Aorta (tissue), 5 donors: ENCODE data around the gene MYOZ2. TPM values are rescaled to one million over a fixed set of nuclear protein-coding genes. Genes with fewer than 3 reads are reported as not detected.
A peak's percentile ranks its signal among the peaks of the same experiment; 100 is the strongest.

Experiments
- ATAC-seq: fragments of 200-7000 bp; cut with Tn5 transposase; one replicate; pipeline ENCODE4 v1.9.1; 2022; ENCODE audit warnings: moderate library complexity; ENCODE audit not compliant: low FRiP score
- DNase-seq, 2 donors: peaks; one replicate each; pipeline ENCODE4 v3.0.0-alpha.2; 2020
- H3K27ac ChIP-seq, 2 donors: one replicate each; pipeline ENCODE4 v1.5.1; 2013; ENCODE audit warnings: low read length in 2 of 2, mild to moderate bottlenecking in 2 of 2, moderate library complexity in 2 of 2, control low read depth in 1 of 2, inconsistent platforms in 1 of 2, low read depth in 1 of 2
- H3K27me3 ChIP-seq, 2 donors: one replicate each; pipeline ENCODE4 v1.6.1; 2013; ENCODE audit warnings: control low read depth in 1 of 2, low read length in 1 of 2, mild to moderate bottlenecking in 1 of 2, moderate library complexity in 1 of 2; ENCODE audit not compliant: insufficient read depth in 2 of 2, control insufficient read depth in 1 of 2
- H3K36me3 ChIP-seq, 2 donors: one replicate each; pipeline ENCODE4 v1.6.1; 2013; ENCODE audit warnings: control low read depth in 1 of 2, low read length in 1 of 2, mild to moderate bottlenecking in 1 of 2; ENCODE audit not compliant: insufficient read depth in 2 of 2, control insufficient read depth in 1 of 2
- H3K4me1 ChIP-seq, 2 donors: one replicate each; pipeline ENCODE4 v1.6.1; 2013; ENCODE audit warnings: low read length in 2 of 2, control low read depth in 1 of 2, mild to moderate bottlenecking in 1 of 2, moderate library complexity in 1 of 2; ENCODE audit not compliant: insufficient read depth in 2 of 2, control insufficient read depth in 1 of 2
- H3K4me3 ChIP-seq, 2 donors: one replicate each; pipeline ENCODE4 v1.5.1; 2013; ENCODE audit warnings: low read length in 2 of 2, control low read depth in 1 of 2, mild to moderate bottlenecking in 1 of 2
- H3K9me3 ChIP-seq: one replicate; pipeline ENCODE4 v1.6.1; 2013; ENCODE audit warnings: mild to moderate bottlenecking, low read length; ENCODE audit not compliant: control insufficient read depth
- WGBS, 2 donors: extraction: QIAGEN DNeasy Blood & Tissue Kit; methylation state at CpG; one replicate each; pipeline ENCODE4 v1.1.7; 2013; 5-methylcytosine and 5-hydroxymethylcytosine counted together
- intact Hi-C, 2 donors: fragments of 100-400 bp; cut with DNase I; formaldehyde crosslinking; loops; one replicate each; pipeline versions ENCODE4 v1.14.2 to v1.15.0; 2022
- polyA plus RNA-seq, 2 donors: library from polyadenylated mRNA; stranded (reverse); fragments of 200-250 nt; gene quantifications; one replicate each; pipeline ENCODE4 v1.2.3, GENCODE V29; 2013
- total RNA-seq, 2 donors: library from RNA; stranded (reverse); fragmentation: NEBNext Ultra II Directional; extraction: Animal tissue kit (Norgen Biotek cat#: 25700); gene quantifications; one replicate each; pipeline ENCODE4 v1.2.1, GENCODE V29; 2021
- donor health status: healthy with polysubstance abuse.
- donor health status: Bipolar disorder and iron deficiency.
- donor health status: DM: no; HTN: no; CAD: no.
- donor health status: DM: no; HTN: no; CAD: no.
- donor health status: DM: yes; HTN: yes; CAD: no.

MYOZ2 gene
- total and polyA plus RNA-seq, 4 donors, result 8.9 to 46.3 (median 10.7) TPM

DNA sequence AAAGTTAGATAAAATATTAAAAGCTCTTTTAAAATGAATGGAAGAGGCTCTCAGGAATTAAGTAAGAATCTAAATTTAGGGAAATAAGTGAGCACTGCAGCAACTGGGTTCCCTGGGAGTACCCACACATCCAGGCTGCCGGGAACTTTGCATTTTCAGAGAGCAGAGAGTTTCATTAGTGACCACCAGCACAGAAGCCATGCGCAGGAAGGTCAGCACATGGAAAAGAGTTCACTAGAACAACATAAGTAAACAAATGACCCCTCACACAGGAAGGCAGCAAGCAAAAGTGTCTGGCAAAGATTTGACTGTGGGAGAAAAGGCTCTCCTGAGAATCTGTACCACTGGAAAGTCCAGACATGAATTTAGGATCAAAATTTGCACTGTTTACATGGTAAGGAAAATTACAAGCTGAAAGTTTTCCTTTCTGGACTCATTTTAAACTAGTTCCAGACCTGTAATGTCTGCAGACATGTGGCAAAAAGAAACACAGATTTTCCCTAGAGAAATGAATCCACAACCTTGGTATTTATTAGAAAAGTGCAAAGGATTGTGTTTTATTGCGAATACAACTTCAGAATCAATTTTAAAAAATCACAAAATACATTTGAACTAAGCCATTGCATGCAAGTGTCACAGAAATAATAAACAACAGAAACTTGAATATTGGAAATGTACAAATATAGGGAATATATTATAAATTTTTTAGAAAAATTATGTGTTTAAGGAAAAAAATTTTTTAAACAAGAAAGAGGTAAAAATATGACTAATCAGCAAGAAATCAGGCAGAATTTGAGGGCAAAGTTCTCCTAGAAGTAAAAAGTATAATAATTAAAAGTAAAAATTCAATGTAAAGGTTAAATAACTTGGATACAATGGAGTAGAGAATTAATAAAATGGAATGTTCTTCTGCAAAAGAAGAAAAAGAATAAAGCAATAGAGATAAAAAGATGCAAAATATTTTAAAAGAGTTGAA lies 18.4 kb upstream of the MYOZ2 start:
- 51 to 56% methylated on average over 3 of the region's 3 CpGs for WGBS, 2 donors
- H3K4me1 ChIP-seq, result peaks cover 0 to 4% of the 10 kb centered on the region in 2 donors
- no peaks in the 10 kb centered on the region for H3K9me3 ChIP-seq
- no peaks in the 10 kb centered on the region for H3K27me3 ChIP-seq
- DNase-seq (no peak), ATAC-seq (no peak)
- H3K4me3 ChIP-seq, result no peak overlapping the region
- H3K36me3 ChIP-seq, result no peaks in the 10 kb centered on the region
- peak overlapping the region in 1 of 2 donors; percentile 25 for H3K27ac ChIP-seq
- intact Hi-C loops, result no loop called here

DNA sequence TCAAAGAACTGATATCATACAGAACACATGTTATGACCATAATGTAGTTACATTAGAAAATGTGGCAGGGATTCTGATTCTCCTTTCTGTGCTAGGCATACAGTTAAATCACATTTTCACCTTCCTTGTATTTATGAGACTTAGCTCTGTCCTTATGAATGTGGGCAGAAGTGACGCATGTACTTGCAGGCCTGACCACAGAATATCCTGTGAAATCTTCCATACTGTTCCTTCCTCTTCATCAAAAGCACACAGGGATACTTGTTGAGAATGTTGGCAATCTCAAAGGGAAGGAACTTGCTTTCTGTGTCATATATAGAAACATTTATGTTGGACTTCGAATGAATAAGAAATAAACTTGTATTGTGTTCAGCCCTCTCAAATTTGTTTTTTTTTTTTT lies 17.2 kb upstream of the MYOZ2 start:
- 77 to 79% methylated on average over 2 of the region's 2 CpGs for WGBS, 2 donors
- ATAC-seq, result no peak

GRCh38 chr4:119124352-119124751 lies 11.3 kb upstream of the MYOZ2 start:
- no peaks in the 10 kb centered on the region for H3K36me3 ChIP-seq
- ATAC-seq (no peak), DNase-seq (no peak)
- no peak overlapping the region for H3K4me3 ChIP-seq
- no peak overlapping the region for H3K27ac ChIP-seq
- intact Hi-C loops, result no loop called here
- H3K9me3 ChIP-seq, result no peaks in the 10 kb centered on the region
- no peaks in the 10 kb centered on the region for H3K4me1 ChIP-seq
- H3K27me3 ChIP-seq, result no peaks in the 10 kb centered on the region

More for the DNA sequence above, 17.2 kb upstream of the MYOZ2 start:
- no peaks in the 10 kb centered on the region for H3K36me3 ChIP-seq
- DNase-seq, result no peak
- intact Hi-C loops, result no loop called here
- H3K4me1 ChIP-seq, result peaks cover 0 to 4% of the 10 kb centered on the region in 2 donors
- no peaks in the 10 kb centered on the region for H3K27me3 ChIP-seq
- H3K4me3 ChIP-seq, result no peak overlapping the region
- H3K27ac ChIP-seq, result no peak overlapping the region
- no peaks in the 10 kb centered on the region for H3K9me3 ChIP-seq

- intact Hi-C loops, result no loop called here
- Histone ChIP-seq H3K27ac (no peak overlapping the region), H3K36me3 (no peaks in the 10 kb centered on the region), H3K9me3 (no peaks in the 10 kb centered on the region), H3K4me3 (no peak overlapping the region), H3K27me3 (no peaks in the 10 kb centered on the region), H3K4me1 (peaks cover 0 to 3% of the 10 kb centered on the region in 2 donors)
- no peak for ATAC-seq
- no peak for DNase-seq
Measured at GRCh38 chr4:119125931-119126330, 9.7 kb upstream of the MYOZ2 start.

GRCh38 chr4:119128148-119128547 lies 7.5 kb upstream of the MYOZ2 start:
- DNase-seq, result no peak
- H3K27me3 ChIP-seq, result no peaks in the 10 kb centered on the region
- no peak for ATAC-seq
- H3K9me3 ChIP-seq, result no peaks in the 10 kb centered on the region
- peaks cover 5 to 7% of the 10 kb centered on the region in 2 donors for H3K4me1 ChIP-seq
- WGBS, 2 donors, result 68 to 78% methylated on average over 3 of the region's 3 CpGs
- no peaks in the 10 kb centered on the region for H3K36me3 ChIP-seq
- H3K4me3 ChIP-seq, result no peak overlapping the region
- intact Hi-C loops, result no loop called here
- no peak overlapping the region for H3K27ac ChIP-seq

- Histone ChIP-seq H3K4me1 (peaks cover 5 to 9% of the 10 kb centered on the region in 2 donors), H3K36me3 (no peaks in the 10 kb centered on the region), H3K4me3 (no peak overlapping the region), H3K27ac (peak overlapping the region; percentile 57 to 94), H3K9me3 (no peaks in the 10 kb centered on the region), H3K27me3 (no peaks in the 10 kb centered on the region)
- 1 to 4% methylated on average over 4 of the region's 4 CpGs for WGBS, 2 donors
- ATAC-seq, result peak; percentile 77
- intact Hi-C loops, result loop anchor here in 1 of 2 donors (10.0 kb wide), 1 partner anchor 146 kb away; no protein-coding TSS in a partner anchor
- no peak for DNase-seq
Measured at GRCh38 chr4:119130365-119131065, 5.1 kb upstream of the MYOZ2 start.

DNA sequence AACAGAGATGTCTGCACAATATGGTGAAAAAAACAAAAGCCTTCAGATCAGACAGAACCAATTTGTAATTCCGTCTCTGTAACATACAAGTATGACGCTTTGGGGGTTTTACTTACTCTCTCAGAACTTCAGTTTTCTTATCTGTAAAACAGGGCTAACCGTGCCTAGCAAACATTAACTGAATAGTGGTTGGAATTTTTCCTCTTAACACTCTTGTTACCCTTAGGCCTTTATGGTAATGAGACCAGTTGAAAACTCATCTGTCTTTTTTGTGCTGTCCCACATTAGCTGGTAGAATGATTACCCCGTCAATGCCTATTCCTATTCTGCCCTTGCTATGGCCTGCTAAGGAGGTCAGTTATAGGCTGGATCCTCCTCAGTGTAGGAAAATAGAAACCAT lies 4.5 kb upstream of the MYOZ2 start:
- 38 to 40% methylated on average over 4 of the region's 4 CpGs for WGBS, 2 donors
- H3K4me1 ChIP-seq, result peaks cover 5 to 9% of the 10 kb centered on the region in 2 donors
- DNase-seq (no peak), ATAC-seq (no peak)
- no peaks in the 10 kb centered on the region for H3K36me3 ChIP-seq
- H3K27ac ChIP-seq, result peak overlapping the region; percentile 67 to 70
- H3K9me3 ChIP-seq, result no peaks in the 10 kb centered on the region
- H3K4me3 ChIP-seq, result no peak overlapping the region
- H3K27me3 ChIP-seq, result no peaks in the 10 kb centered on the region
- intact Hi-C loops, result loop anchor here in 1 of 2 donors (10.0 kb wide), 1 partner anchor 146 kb away; no protein-coding TSS in a partner anchor

GRCh38 chr4:119132306-119132705 lies 3.3 kb upstream of the MYOZ2 start:
- intact Hi-C loops, result loop anchor here in 1 of 2 donors (10.0 kb wide), 1 partner anchor 148 kb away; no protein-coding TSS in a partner anchor
- Histone ChIP-seq H3K27ac (peak overlapping the region in 1 of 2 donors; percentile 57), H3K9me3 (no peaks in the 10 kb centered on the region), H3K4me3 (no peak overlapping the region), H3K27me3 (no peaks in the 10 kb centered on the region), H3K4me1 (peaks cover 5 to 11% of the 10 kb centered on the region in 2 donors), H3K36me3 (no peaks in the 10 kb centered on the region)
- 55 to 57% methylated on average over 5 of the region's 5 CpGs for WGBS, 2 donors
- no peak for DNase-seq
- no peak for ATAC-seq
